ENCODE measurements around the gene ZBTB16.

ZBTB16 gene

GRCh38 chr11:114158421-114158820 lies 98.9 kb downstream of the ZBTB16 start:
- DNase-seq = no peak

- peak; percentile 11 for DNase-seq
These were observed 99.4 kb downstream of the ZBTB16 start for GRCh38 chr11:114158886-114159285.

GRCh38 chr11:114159320-114159719 lies 99.8 kb downstream of the ZBTB16 start:
- peak; percentile 32 for DNase-seq

- DNase-seq = peak; percentile 99
These were observed 100.5 kb downstream of the ZBTB16 start for GRCh38 chr11:114159802-114160632.

- DNase-seq = peak; percentile 4
These were observed 101.4 kb downstream of the ZBTB16 start for GRCh38 chr11:114160894-114161293.

- DNase-seq = peak; percentile 1
These were observed 102.2 kb downstream of the ZBTB16 start for GRCh38 chr11:114161486-114162250.

GRCh38 chr11:114162719-114163123 lies 103.2 kb downstream of the ZBTB16 start:
- DNase-seq = peak; percentile 1

- no peak for DNase-seq
These were observed 103.7 kb downstream of the ZBTB16 start for GRCh38 chr11:114163229-114163631.

GRCh38 chr11:114163830-114164401 lies 104.4 kb downstream of the ZBTB16 start:
- DNase-seq = no peak

GRCh38 chr11:114164546-114164945 lies 105.0 kb downstream of the ZBTB16 start:
- peak; percentile 0 for DNase-seq

GRCh38 chr11:114165326-114166230 lies 106.1 kb downstream of the ZBTB16 start:
- DNase-seq = peak; percentile 3

GRCh38 chr11:114166362-114166761 lies 106.9 kb downstream of the ZBTB16 start:
- DNase-seq = no peak

GRCh38 chr11:114166897-114167323 lies 107.4 kb downstream of the ZBTB16 start:
- peak; percentile 63 for DNase-seq

- no peak for DNase-seq
These were observed 107.8 kb downstream of the ZBTB16 start for GRCh38 chr11:114167355-114167754.

- DNase-seq = peak; percentile 0
These were observed 108.4 kb downstream of the ZBTB16 start for GRCh38 chr11:114167771-114168448.

- peak; percentile 46 for DNase-seq
These were observed 109.2 kb downstream of the ZBTB16 start for GRCh38 chr11:114168691-114169090.

GRCh38 chr11:114169321-114169749 lies 109.8 kb downstream of the ZBTB16 start:
- DNase-seq = no peak

GRCh38 chr11:114169821-114170220 lies 110.3 kb downstream of the ZBTB16 start:
- no peak for DNase-seq

GRCh38 chr11:114170226-114170625 lies 110.7 kb downstream of the ZBTB16 start:
- no peak for DNase-seq

- DNase-seq = peak; percentile 0
These were observed 111.9 kb downstream of the ZBTB16 start for GRCh38 chr11:114171257-114172054.

Measured in CD4-positive, alpha-beta T cell treated with Interleukin-6 for 4 hours (primary cell).